Bronchial epithelial cell (primary cell): ENCODE data around the gene SMIM14. TPM values are rescaled to one million over a fixed set of nuclear protein-coding genes. Genes with fewer than 3 reads are reported as not detected.
A peak's percentile ranks its signal among the peaks of the same experiment; 100 is the strongest.
"Not testable (repeated sequence)": the region's sequence is repeated elsewhere in the genome, so short reads cannot be mapped to it uniquely, and the experiment has no call there.

Source experiments
- DNase-seq: peaks from one replicate; pipeline ENCODE4 v3.0.0-alpha.2; 2010; ENCODE audit warnings: low read depth
- FAIRE-seq: peaks from 2 replicates; lab custom pipeline; 2011; peaks lifted over from hg19 to GRCh38; lab: Jason Lieb, UNC
- H3K27me3 ChIP-seq: 2 replicates; pipeline ENCODE4 v1.5.1; 2011; ENCODE audit warnings: low read length; ENCODE audit not compliant: control insufficient read depth, insufficient read depth
- H3K36me3 ChIP-seq: 2 replicates; pipeline ENCODE4 v1.5.1; 2011; ENCODE audit warnings: low read length; ENCODE audit not compliant: control insufficient read depth, insufficient read depth
- H3K4me3 ChIP-seq: 2 replicates; pipeline ENCODE4 v1.5.1; 2011; ENCODE audit warnings: mild to moderate bottlenecking, low read depth, low read length, control low read depth
- CTCF ChIP-seq: IDR thresholded peaks from 2 replicates; pipeline ENCODE4 v1.5.1; 2011; ENCODE audit warnings: mild to moderate bottlenecking, moderate library complexity, low read length, control low read depth, inconsistent platforms; ENCODE audit not compliant: insufficient read depth, severe bottlenecking
- total RNA-seq: library from RNA; depleted of rRNA; stranded (reverse); fragments of >200 nt; gene quantifications from 2 replicates; pipeline ENCODE4 v1.2.1, GENCODE V29; 2014

SMIM14 gene
- total RNA-seq, 1 donor from 2014 or later: 21.1 TPM

GRCh38 chr4:39533541-39533940, 105.1 kb downstream of the SMIM14 start:
- peaks cover 2% of the 10 kb centered on the region for H3K36me3 ChIP-seq
- FAIRE-seq: no peak
- DNase-seq: no peak
- H3K27me3 ChIP-seq: no peaks in the 10 kb centered on the region
- H3K4me3 ChIP-seq: no peak overlapping the region
- TF ChIP-seq CTCF: no peak

GRCh38 chr4:39532237-39532636, 106.4 kb downstream of the SMIM14 start:
- not testable (repeated sequence) for H3K36me3 ChIP-seq, FAIRE-seq, DNase-seq, H3K27me3 ChIP-seq, H3K4me3 ChIP-seq

- DNase-seq: no peak
- Histone ChIP-seq H3K27me3 (no peaks in the 10 kb centered on the region), H3K36me3 (peaks cover 2% of the 10 kb centered on the region), H3K4me3 (no peak overlapping the region)
- no peak for TF ChIP-seq CTCF
- no peak for FAIRE-seq
Observed at GRCh38 chr4:39530682-39531081, 108.0 kb downstream of the SMIM14 start.

GRCh38 chr4:39529534-39529933, 109.1 kb downstream of the SMIM14 start:
- TF ChIP-seq CTCF: no peak
- FAIRE-seq: no peak
- H3K27me3 ChIP-seq: no peaks in the 10 kb centered on the region
- H3K36me3 ChIP-seq: peaks cover 2% of the 10 kb centered on the region
- DNase-seq: no peak
- H3K4me3 ChIP-seq: no peak overlapping the region

- Histone ChIP-seq H3K36me3 (peaks cover 1% of the 10 kb centered on the region), H3K27me3 (no peaks in the 10 kb centered on the region), H3K4me3 (peak overlapping the region; percentile 81)
- FAIRE-seq (no peak), DNase-seq (peak; percentile 54)
- no peak for TF ChIP-seq CTCF
Observed at GRCh38 chr4:39528061-39528465, 110.6 kb downstream of the SMIM14 start.

- DNase-seq: peak; percentile 92
- peak within 1 kb of the TSS; percentile 81 for H3K4me3 ChIP-seq
- no peak for FAIRE-seq
- no peaks in the 10 kb centered on the region for H3K27me3 ChIP-seq
- H3K36me3 ChIP-seq: peaks cover 1% of the 10 kb centered on the region
- no peak for TF ChIP-seq CTCF
Observed at GRCh38 chr4:39527296-39528060, 111.2 kb downstream of the SMIM14 start, which contains the start of gene UGDH. UGDH (minus strand) TSS chr4:39527439; CDS start chr4:39521512, 5,927 bp downstream.
